SJCRH30 (cell line): ENCODE data around the gene ANO6. TPM values are rescaled to one million over a fixed set of nuclear protein-coding genes. Genes with fewer than 3 reads are reported as not detected.

Source experiments
- DNase-seq, 2 experiments: peaks; one replicate each; pipeline ENCODE4 v3.0.0-alpha.2; 2015 to 2020
- H3K27ac ChIP-seq: fragments of 250-450 bp; sonication (Bioruptor Pico); 2 replicates; pipeline ENCODE4 v1.5.1; 2020; ENCODE audit warnings: mild to moderate bottlenecking, moderate library complexity
- H3K27me3 ChIP-seq: fragments of 250-450 bp; sonication (Bioruptor Pico); 2 replicates; pipeline ENCODE4 v1.5.1; 2020; ENCODE audit warnings: mild to moderate bottlenecking, moderate library complexity
- H3K36me3 ChIP-seq: fragments of 250-450 bp; sonication (Bioruptor Pico); 2 replicates; pipeline ENCODE4 v1.5.1; 2020; ENCODE audit warnings: mild to moderate bottlenecking, moderate library complexity
- H3K4me1 ChIP-seq: fragments of 250-450 bp; sonication (Bioruptor Pico); 2 replicates; pipeline ENCODE4 v1.5.1; 2020; ENCODE audit warnings: mild to moderate bottlenecking, moderate library complexity
- H3K4me3 ChIP-seq: fragments of 250-450 bp; sonication (Bioruptor Pico); 2 replicates; pipeline ENCODE4 v1.5.1; 2020; ENCODE audit warnings: mild to moderate bottlenecking, moderate library complexity
- H3K9me3 ChIP-seq: fragments of 250-450 bp; sonication (Bioruptor Pico); replicated peaks from 2 replicates; pipeline ENCODE4 v1.5.1; 2020; ENCODE audit warnings: mild to moderate bottlenecking, moderate library complexity
- total RNA-seq: library from RNA; depleted of rRNA; stranded (reverse); fragments of >200 nt; shearing (Covaris generic); gene quantifications from 2 replicates; pipeline ENCODE4 v1.2.3, GENCODE V29; 2014

Gene ANO6
- total RNA-seq, 1 experiment from 2014 or later = 60.7 TPM

DNA sequence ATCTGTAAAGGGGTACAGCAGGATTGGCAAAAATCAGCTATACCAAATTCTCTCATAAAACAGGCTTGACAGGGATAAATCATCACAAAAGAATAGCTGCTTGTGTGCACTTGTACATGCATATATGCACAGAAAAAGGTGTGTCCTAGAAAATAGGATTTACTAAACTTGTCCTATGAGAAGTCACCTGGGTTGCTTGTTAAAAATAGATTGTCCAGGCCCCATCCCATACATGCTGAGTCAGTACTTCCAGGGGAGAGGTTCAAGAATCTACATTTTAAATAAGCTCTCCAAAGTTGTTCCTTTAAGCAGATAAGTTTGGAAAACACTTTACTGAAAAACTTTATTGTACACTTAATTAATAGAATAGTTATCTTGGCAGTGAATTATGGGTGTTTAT, 123.1 kb downstream of the ANO6 start:
- H3K4me1 ChIP-seq = peaks cover 25% of the 10 kb centered on the region
- H3K27me3 ChIP-seq = no peaks in the 10 kb centered on the region
- H3K27ac ChIP-seq = no peak overlapping the region
- H3K4me3 ChIP-seq = no peak overlapping the region
- H3K9me3 ChIP-seq = no peaks in the 10 kb centered on the region
- DNase-seq = no peak
- H3K36me3 ChIP-seq = peaks cover 2% of the 10 kb centered on the region; the same call in 1 of the 2 replicates

DNA sequence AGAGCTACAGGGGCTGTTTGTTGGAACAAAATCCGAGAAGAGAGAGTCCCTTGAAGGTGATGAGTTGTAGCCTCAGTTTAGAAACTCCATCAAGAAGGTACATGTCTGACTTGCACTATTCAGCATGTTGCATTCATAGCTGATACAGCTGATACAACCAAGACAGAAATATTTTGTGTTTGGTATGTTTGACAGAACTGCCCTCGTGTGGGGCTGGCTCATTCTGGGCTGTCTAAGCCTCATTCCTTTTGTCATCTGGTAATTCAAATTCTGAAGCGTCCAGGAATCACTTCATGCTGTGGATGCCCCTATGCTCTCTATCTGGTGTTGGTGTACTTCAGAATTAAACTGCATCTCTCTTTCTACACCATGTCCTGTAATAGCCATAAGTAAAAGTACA, 126.3 kb downstream of the ANO6 start:
- H3K4me3 ChIP-seq = no peak overlapping the region
- no peak overlapping the region for H3K27ac ChIP-seq
- no peak for DNase-seq
- no peaks in the 10 kb centered on the region for H3K9me3 ChIP-seq
- H3K27me3 ChIP-seq = no peaks in the 10 kb centered on the region
- H3K4me1 ChIP-seq = peaks cover 10% of the 10 kb centered on the region
- 0 out of 2 replicates have a peak, but pooled peaks cover 5% of the 10 kb centered on the region for H3K36me3 ChIP-seq

DNA sequence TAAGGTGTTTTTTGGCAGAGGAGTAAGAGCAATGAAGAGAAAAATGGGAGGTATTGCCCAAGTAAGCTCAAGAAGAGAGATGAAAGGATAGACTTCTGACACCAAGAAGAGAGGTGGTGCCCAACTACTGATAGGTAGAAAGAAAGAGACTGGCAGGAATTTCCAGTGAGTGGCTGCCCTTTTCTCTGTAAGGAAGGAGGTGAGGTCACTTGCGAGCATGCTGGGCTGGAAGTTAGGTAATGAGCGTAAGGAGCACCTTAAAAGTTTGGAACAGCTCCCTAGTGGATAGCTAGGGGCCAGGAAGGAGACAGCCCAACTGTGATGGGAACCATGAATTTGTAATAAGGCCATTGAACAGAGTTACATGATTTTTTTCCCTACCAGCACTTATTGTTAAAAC, 127.0 kb downstream of the ANO6 start:
- no peak overlapping the region for H3K27ac ChIP-seq
- no peak for DNase-seq
- no peaks in the 10 kb centered on the region for H3K9me3 ChIP-seq
- peaks cover 8% of the 10 kb centered on the region for H3K4me1 ChIP-seq
- no peak overlapping the region for H3K4me3 ChIP-seq
- no peaks in the 10 kb centered on the region for H3K27me3 ChIP-seq
- H3K36me3 ChIP-seq = peaks cover 6% of the 10 kb centered on the region; the same call in 1 of the 2 replicates

DNA sequence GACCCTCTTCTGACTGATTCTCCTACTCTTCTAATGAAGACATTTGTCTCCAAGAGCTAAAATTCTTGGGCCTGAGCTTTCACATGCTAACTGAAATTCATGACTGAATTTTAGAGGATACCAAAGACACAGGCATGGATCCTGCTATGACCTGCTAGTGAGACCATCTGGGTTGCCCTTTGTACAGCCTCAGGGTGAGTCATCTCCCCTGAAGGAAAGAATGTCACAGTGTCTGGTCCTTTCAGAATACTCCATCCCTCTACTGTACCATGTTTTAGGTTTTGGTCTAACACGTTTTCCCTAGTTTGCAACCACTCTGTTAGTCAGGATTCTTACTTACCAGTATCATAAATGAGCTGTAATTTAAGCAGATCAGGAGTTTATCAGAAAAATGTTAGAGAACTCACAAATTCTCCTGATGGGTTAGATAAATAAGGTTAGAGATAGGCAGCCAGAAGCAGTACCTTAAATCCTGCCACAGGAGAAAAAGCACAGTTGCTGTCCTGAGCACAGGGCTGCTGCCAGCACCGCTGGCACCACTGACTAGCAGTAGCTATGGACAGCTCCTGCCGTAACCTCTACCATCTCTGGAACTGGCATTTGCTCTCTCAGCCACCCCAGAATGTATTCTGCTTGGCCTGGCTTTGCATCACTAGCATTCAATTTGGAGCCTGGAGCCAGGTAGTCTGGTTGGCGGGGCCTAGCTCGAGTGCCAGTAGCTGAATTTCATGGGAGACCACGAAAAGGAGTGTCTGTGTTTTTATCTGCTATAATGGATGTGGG, 127.6 kb downstream of the ANO6 start:
- H3K36me3 ChIP-seq = peaks cover 9% of the 10 kb centered on the region; the same call in 1 of the 2 replicates
- H3K9me3 ChIP-seq = no peaks in the 10 kb centered on the region
- no peak for DNase-seq
- H3K4me3 ChIP-seq = no peak overlapping the region
- peaks cover 5% of the 10 kb centered on the region for H3K4me1 ChIP-seq
- no peaks in the 10 kb centered on the region for H3K27me3 ChIP-seq
- no peak overlapping the region for H3K27ac ChIP-seq

DNA sequence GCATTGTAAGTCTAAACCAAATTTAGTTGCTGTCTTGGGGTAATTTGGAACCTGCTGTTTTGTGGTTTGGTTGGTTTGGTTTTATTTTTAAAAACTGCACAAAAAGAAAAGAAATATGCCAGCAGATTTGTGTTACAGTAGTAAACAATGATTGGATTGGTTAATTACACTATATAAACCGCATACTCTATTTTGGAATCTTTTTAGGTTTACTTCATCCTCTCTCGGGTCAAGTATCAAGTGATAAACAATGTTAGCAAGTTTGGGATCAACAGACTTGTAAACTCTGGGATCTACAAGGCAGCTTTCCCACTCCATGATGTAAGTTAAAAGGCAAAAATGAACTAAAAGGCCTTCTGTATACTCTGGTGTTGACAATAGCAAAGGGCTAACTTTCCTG, 132.4 kb downstream of the ANO6 start:
- peaks cover 5% of the 10 kb centered on the region for H3K4me1 ChIP-seq
- DNase-seq = no peak
- peaks cover 33% of the 10 kb centered on the region for H3K36me3 ChIP-seq
- H3K27ac ChIP-seq = no peak overlapping the region
- no peaks in the 10 kb centered on the region for H3K27me3 ChIP-seq
- no peak overlapping the region for H3K4me3 ChIP-seq
- no peaks in the 10 kb centered on the region; the same call in 1 of the 2 replicates for H3K9me3 ChIP-seq

DNA sequence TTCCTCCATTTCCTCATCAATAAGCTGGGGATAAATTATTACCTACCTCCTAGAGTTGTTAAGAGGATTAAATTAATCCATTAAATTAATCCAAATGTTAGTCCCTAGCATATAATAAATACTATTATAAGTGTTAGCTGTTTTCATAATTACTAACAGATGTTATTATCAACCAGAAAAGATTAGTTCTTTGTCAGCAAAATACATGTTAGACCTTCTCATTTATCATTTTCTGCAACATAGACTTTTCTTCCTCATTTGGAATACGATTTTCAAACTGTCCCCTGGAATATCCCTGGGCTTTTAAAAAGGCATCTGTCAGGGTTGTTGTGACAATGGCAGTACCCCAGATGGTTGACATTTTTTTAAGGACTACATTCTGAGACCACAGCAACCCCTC, 133.1 kb downstream of the ANO6 start:
- no peaks in the 10 kb centered on the region for H3K27me3 ChIP-seq
- DNase-seq = no peak
- H3K36me3 ChIP-seq = peaks cover 32% of the 10 kb centered on the region
- no peak overlapping the region for H3K27ac ChIP-seq
- no peaks in the 10 kb centered on the region; the same call in 1 of the 2 replicates for H3K9me3 ChIP-seq
- H3K4me1 ChIP-seq = peaks cover 3% of the 10 kb centered on the region; the same call in 1 of the 2 replicates
- H3K4me3 ChIP-seq = no peak overlapping the region

DNA sequence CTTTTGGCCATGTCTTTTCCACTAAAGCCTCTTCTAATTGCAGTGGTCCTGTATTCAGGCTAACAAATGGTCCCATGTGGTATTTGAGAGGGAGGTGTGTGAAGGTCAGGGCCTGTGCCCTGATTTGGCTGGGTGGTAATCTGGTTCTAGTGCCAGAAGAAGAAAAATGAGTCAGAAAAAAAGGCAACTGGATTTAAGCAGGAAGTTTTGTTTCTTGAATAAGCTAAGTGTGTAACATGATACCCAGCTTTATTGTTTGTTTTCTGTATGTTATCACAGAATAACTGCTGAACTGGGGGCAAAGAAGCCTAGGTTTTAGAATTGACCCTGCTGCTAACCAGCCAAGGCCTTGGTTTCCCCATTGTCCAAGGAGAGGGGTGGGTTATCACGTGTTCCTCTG, 134.0 kb downstream of the ANO6 start:
- no peak overlapping the region for H3K4me3 ChIP-seq
- DNase-seq = no peak
- H3K27me3 ChIP-seq = no peaks in the 10 kb centered on the region
- H3K9me3 ChIP-seq = no peaks in the 10 kb centered on the region; the same call in 1 of the 2 replicates
- peaks cover 32% of the 10 kb centered on the region for H3K36me3 ChIP-seq
- H3K4me1 ChIP-seq = peaks cover 3% of the 10 kb centered on the region; the same call in 1 of the 2 replicates
- no peak overlapping the region for H3K27ac ChIP-seq

DNA sequence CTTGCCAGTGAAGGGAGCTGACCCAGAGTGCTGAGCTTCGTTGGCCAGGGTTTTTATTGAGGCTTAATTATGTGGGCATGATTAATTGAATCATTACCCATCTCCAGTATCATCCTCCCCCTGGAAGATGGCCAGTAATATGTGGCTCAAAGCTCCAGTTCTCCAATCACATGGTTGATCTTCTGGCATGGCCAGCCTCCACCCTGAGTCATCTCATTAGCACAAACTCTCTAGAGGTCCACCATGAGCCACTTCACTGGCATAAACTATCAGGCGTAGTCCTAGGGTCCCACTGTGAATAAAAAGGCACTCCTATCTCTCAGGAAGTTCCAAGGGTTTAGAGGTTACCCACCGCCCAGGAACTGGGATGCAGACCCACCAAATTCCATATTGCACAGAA, 135.0 kb downstream of the ANO6 start:
- Histone ChIP-seq H3K36me3 (peaks cover 34% of the 10 kb centered on the region), H3K9me3 (no peaks in the 10 kb centered on the region; the same call in 1 of the 2 replicates), H3K4me3 (no peak overlapping the region), H3K4me1 (peaks cover 3% of the 10 kb centered on the region; the same call in 1 of the 2 replicates), H3K27ac (no peak overlapping the region), H3K27me3 (no peaks in the 10 kb centered on the region)
- no peak for DNase-seq

DNA sequence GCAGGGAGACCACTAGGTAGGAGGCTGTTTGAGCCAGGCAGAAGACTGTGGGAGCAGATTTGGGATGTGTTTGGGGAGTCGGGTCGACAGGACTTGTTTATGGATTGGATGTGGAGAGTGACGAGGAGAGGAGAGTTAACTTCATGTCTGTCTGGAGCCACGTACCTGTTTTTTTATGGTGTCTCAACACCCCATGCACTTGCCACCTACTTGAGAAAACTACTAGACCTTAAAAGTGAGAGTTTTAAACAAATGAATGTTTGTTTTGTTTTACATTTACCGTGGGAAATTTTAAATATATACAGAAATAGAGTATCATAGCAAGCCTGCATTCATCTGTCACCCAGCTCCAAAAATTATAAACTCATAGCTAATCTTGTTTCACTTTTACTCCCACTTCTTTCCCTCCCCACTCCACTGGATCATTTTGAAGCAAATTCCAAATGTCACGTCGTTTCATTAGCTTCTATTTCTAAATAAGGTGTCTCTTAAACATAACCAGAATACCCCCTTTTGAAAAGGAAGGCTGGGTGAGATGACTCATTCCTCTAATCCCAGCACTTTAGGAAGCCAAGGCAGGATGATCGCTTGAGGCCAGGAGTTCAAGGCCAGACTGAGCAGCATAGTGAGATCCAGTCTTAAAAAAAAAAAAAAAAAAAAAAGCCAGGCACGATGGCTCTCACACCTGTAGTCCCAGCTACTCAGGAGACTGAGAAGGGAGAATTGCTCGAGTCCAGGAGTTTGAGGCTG, 136.2 kb downstream of the ANO6 start:
- no peak for DNase-seq
- H3K36me3 ChIP-seq = peaks cover 34% of the 10 kb centered on the region
- H3K27ac ChIP-seq = no peak overlapping the region
- H3K4me1 ChIP-seq = peaks cover 3% of the 10 kb centered on the region; the same call in 1 of the 2 replicates
- H3K9me3 ChIP-seq = no peaks in the 10 kb centered on the region; the same call in 1 of the 2 replicates
- H3K27me3 ChIP-seq = no peaks in the 10 kb centered on the region
- H3K4me3 ChIP-seq = no peak overlapping the region

DNA sequence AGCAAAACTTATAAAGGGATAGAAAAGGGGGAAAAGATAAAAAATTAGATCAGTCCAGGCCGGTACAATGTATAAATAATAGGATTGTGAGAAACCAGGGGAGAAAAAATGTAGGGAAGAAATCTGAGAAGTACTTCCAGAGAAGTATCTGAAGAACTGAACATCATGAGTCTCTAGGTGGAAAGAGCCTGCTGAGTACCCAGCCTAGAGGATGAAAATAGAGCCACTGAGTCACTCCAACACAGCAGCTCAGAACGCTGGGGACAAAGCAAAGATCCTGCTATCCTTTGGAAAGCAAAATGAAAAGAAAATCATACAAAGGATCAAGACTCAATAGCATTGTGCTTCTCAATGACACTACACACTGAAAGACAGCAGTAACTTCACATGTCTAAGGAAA, 138.0 kb downstream of the ANO6 start:
- H3K4me3 ChIP-seq = no peak overlapping the region
- H3K27ac ChIP-seq = no peak overlapping the region
- no peak for DNase-seq
- no peaks in the 10 kb centered on the region for H3K27me3 ChIP-seq
- H3K36me3 ChIP-seq = peaks cover 34% of the 10 kb centered on the region
- no peaks in the 10 kb centered on the region; the same call in 1 of the 2 replicates for H3K9me3 ChIP-seq
- peaks cover 3% of the 10 kb centered on the region; the same call in 1 of the 2 replicates for H3K4me1 ChIP-seq

DNA sequence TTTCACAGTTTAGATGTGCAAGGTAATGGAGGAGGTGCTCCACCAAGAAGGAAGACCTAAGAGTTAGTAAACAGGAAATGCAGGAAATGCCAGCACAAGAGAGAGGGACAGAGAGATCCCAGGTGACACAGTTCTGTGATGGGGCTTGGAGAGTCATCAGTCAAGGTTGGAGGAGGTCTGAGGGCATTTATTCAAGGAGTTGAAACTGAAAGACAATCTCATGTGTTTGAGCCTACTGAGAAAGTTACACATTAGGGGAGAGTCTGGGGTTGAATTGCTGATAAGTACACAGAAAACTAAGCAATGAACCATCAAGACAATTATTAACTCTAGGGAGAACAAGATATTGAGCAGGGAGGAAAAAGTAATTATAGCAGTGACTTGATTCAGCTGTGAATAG, 138.5 kb downstream of the ANO6 start:
- DNase-seq = no peak
- H3K27ac ChIP-seq = no peak overlapping the region
- no peak overlapping the region for H3K4me3 ChIP-seq
- peaks cover 34% of the 10 kb centered on the region for H3K36me3 ChIP-seq
- H3K9me3 ChIP-seq = no peaks in the 10 kb centered on the region; the same call in 1 of the 2 replicates
- no peaks in the 10 kb centered on the region for H3K27me3 ChIP-seq
- peaks cover 3% of the 10 kb centered on the region; the same call in 1 of the 2 replicates for H3K4me1 ChIP-seq

DNA sequence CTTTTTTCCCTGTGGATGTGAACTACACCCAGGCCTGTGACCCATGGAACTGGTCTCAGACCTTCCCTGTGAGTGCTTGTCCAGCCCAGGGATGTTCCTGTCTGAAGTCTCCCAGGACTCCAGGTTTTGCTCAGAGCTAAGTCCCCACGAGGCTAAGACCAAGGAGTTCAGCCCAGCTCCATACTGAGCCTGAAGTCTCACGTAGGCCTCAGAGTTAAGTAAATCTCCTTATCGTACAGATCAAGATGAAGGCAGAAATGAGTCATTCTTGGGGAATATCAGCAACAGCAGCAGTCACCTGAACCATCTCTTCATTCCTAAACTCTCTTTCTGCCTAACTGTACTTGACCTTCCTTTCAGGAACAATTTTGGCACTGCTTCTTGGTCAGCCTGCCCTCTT, 139.8 kb downstream of the ANO6 start:
- DNase-seq = no peak
- Histone ChIP-seq H3K27me3 (no peaks in the 10 kb centered on the region), H3K27ac (no peak overlapping the region), H3K36me3 (peaks cover 34% of the 10 kb centered on the region), H3K4me1 (no peaks in the 10 kb centered on the region), H3K4me3 (no peak overlapping the region), H3K9me3 (no peaks in the 10 kb centered on the region)

DNA sequence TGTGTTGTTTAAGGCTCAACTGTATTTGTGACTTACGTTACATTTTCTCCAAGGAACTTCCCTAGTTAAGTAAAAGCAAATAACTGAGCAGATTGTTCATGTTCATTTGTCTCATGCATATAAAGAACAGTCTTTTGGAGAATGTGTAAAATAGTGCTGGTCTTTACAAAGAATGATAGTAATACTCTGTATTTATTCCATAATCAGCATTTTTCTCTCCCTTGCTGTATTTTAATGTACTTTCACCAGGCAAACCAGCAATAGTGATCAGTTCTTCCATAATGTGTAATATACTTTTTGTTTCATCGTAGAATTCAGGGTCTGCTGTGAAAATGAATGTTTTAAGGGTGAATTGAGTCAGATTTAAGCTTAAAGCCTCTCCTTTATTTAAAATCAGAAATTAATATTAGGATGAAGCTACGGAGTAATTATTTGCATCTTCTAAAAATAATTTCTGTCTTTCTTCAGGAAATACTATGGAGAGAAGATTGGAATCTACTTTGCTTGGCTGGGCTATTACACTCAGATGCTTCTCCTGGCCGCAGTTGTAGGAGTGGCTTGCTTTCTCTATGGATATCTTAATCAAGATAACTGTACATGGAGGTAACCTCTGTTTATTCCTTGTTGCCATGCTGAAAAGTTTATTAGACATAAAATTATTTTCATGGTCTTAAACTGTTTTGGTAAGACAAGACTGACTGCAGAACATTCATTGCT, 141.1 kb downstream of the ANO6 start:
- H3K27ac ChIP-seq = no peak overlapping the region
- H3K27me3 ChIP-seq = no peaks in the 10 kb centered on the region
- H3K36me3 ChIP-seq = peaks cover 29% of the 10 kb centered on the region
- H3K4me1 ChIP-seq = no peaks in the 10 kb centered on the region
- peaks cover 1% of the 10 kb centered on the region; the same call in 1 of the 2 replicates for H3K9me3 ChIP-seq
- H3K4me3 ChIP-seq = no peak overlapping the region
- no peak for DNase-seq

DNA sequence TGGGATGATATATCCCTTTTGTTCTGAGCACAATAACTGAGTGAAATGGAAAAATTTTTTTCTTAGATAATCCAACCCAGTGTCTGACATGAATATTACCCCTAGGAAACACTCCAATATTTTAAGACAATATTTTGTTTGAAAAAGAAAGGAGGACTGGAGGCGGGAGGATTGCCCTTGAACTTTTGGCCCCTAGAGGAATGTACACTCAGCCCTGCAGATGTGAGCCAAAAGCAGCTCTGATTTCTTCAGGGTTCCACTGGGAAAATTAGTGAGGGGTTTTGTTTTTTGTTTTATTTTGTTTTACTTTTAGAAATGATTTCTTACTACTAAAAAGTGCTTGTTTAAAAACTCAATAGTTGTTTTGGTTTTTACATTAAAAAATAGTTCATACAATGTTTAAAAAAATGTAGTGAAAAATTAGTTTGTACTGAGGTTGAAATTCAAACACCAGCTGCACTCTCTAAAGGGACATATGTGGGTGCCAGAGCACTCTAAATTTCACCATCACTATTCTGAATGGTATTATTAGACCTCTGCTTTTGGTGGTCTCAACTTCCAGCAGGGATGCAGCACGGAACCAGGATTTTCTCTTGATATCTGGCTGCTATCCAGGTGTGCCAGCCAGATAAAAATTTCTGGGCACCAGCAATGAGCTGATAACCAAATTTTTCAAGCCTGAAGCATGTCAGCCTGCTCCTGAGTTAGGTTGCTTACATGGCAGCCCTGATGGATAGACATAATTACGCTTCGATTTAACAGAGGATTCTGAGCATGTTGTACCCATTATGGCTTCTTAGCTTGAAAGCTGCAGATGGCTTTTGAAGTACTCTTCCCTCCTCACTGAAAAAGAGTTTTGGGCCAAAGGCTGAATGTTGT, 141.9 kb downstream of the ANO6 start:
- Histone ChIP-seq H3K9me3 (peaks cover 9% of the 10 kb centered on the region; the same call in 1 of the 2 replicates), H3K27ac (no peak overlapping the region)
- DNase-seq = no peak

More for the DNA sequence above, 141.9 kb downstream of the ANO6 start:
- Histone ChIP-seq H3K27me3 (no peaks in the 10 kb centered on the region), H3K36me3 (peaks cover 29% of the 10 kb centered on the region), H3K4me3 (no peak overlapping the region), H3K4me1 (no peaks in the 10 kb centered on the region)
